Neural crest cell (in vitro differentiated cells): Measurements from ENCODE around the gene ITCH. TPM values are rescaled to one million over a fixed set of nuclear protein-coding genes. Genes with fewer than 3 reads are reported as not detected.

ENCODE experiments used
- DNase-seq: peaks from one replicate; pipeline ENCODE4 v3.0.0; 2021; ENCODE audit warnings: low read depth, mixed read lengths, low spot score
- H3K27ac Mint-ChIP-seq: one replicate; pipeline ENCODE4 v1.8.0; 2021; ENCODE audit warnings: mild to moderate bottlenecking, mixed read lengths; ENCODE audit not compliant: unreplicated experiment
- H3K27me3 Mint-ChIP-seq: 2 replicates; pipeline ENCODE4 v1.8.0; 2021; ENCODE audit warnings: low read depth, mild to moderate bottlenecking, mixed read lengths
- H3K36me3 Mint-ChIP-seq: 2 replicates; pipeline ENCODE4 v1.8.0; 2021; ENCODE audit warnings: low read depth, mild to moderate bottlenecking, mixed read lengths
- H3K4me1 Mint-ChIP-seq: 2 replicates; pipeline ENCODE4 v1.8.0; 2021; ENCODE audit warnings: mixed read lengths
- H3K4me3 Mint-ChIP-seq: one replicate; pipeline ENCODE4 v1.8.0; 2021; ENCODE audit warnings: mild to moderate bottlenecking, mixed read lengths
- H3K9me3 Mint-ChIP-seq: 2 replicates; pipeline ENCODE4 v1.8.0; 2021; ENCODE audit warnings: mixed read lengths
- total RNA-seq: library from RNA; stranded (reverse); gene quantifications from 2 replicates; pipeline ENCODE4 v1.2.1, GENCODE V29; 2021
- TF ChIP-seq, protein P1 (sequence below): fragments of 200-600 bp; sonication (generic); conservative IDR thresholded peaks from 2 replicates; pipeline ENCODE4 v1.5.0; 2021; ENCODE audit warnings: antibody characterized with exemption, mild to moderate bottlenecking

ITCH gene
- total RNA-seq, 1 donor from 2014 or later, result 69.3 TPM

DNA sequence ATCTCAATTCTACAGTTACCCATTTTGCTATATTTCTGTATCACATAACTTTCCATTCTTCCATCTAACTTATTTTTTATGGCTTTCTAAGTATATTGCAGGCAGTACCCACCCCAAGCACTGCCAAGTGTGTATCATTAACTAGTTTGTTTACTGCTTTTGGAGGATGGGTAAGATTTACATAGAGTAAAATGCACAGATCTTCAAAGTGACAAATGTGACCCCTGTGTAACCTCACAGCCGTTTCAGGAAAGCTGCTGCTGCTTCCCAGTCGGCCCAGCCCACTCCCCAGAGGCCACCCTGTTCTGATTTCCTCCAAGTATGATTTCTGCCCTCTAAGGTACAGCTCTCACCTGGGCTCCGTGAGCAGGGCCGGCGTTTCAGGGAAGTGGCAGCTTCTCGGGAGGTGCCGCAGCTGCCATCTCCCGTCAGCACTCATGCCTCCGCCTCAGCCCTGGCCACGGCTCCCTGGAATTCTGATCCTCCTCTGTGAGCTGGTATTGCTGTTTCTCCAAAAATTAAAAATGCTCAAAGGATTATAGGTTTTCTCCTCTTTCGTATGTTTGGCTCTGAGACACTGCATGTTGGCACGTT is 180.5 kb downstream of the ITCH start:
- no peaks in the 10 kb centered on the region for H3K9me3 Mint-ChIP-seq
- no peak overlapping the region for H3K27ac Mint-ChIP-seq
- no peak overlapping the region for H3K4me3 Mint-ChIP-seq
- peaks cover 6% of the 10 kb centered on the region for H3K27me3 Mint-ChIP-seq
- TF ChIP-seq, protein P1, sequence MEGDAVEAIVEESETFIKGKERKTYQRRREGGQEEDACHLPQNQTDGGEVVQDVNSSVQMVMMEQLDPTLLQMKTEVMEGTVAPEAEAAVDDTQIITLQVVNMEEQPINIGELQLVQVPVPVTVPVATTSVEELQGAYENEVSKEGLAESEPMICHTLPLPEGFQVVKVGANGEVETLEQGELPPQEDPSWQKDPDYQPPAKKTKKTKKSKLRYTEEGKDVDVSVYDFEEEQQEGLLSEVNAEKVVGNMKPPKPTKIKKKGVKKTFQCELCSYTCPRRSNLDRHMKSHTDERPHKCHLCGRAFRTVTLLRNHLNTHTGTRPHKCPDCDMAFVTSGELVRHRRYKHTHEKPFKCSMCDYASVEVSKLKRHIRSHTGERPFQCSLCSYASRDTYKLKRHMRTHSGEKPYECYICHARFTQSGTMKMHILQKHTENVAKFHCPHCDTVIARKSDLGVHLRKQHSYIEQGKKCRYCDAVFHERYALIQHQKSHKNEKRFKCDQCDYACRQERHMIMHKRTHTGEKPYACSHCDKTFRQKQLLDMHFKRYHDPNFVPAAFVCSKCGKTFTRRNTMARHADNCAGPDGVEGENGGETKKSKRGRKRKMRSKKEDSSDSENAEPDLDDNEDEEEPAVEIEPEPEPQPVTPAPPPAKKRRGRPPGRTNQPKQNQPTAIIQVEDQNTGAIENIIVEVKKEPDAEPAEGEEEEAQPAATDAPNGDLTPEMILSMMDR, result no peak
- peaks cover 5% of the 10 kb centered on the region for H3K4me1 Mint-ChIP-seq
- DNase-seq, result no peak
- H3K36me3 Mint-ChIP-seq, result peaks cover 12% of the 10 kb centered on the region

DNA sequence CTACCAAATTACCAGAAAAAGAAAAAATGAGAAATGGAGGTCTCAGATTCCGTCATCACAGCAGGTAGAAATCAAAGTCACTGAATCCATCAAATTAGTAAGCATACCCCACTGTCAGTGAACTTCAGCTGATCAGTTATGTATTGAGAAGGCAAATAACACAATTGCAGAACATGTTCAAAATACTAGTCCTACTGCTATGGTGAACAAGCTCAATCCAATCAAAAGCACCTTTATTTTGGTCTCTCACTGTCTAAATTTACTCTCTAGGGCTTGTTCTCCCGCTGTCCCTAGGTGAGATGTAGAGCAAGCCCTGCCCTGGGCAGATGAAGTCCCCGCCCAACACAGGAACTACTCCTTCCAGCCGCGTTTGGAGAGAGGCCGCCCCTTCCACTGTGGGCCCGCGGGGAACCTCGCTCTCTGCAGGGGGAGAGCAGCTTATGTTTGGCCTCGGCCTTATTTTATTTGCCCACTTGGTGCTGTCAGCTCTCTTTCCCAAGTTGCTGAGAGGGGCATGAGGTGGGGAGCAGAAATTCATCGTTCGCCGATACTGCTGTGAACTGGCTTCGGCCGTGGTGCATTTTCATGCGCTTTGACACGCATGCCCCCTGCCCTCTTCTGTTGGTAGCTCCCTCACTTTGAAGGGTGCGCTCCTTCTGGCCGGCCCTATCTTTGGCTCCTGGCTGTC is 181.2 kb downstream of the ITCH start:
- no peaks in the 10 kb centered on the region for H3K9me3 Mint-ChIP-seq
- TF ChIP-seq, protein P1, result no peak
- H3K36me3 Mint-ChIP-seq, result peaks cover 8% of the 10 kb centered on the region
- no peak for DNase-seq
- peak overlapping the region; percentile 3 for H3K4me3 Mint-ChIP-seq
- H3K27ac Mint-ChIP-seq, result no peak overlapping the region
- H3K4me1 Mint-ChIP-seq, result peaks cover 5% of the 10 kb centered on the region
- H3K27me3 Mint-ChIP-seq, result peaks cover 6% of the 10 kb centered on the region

DNA sequence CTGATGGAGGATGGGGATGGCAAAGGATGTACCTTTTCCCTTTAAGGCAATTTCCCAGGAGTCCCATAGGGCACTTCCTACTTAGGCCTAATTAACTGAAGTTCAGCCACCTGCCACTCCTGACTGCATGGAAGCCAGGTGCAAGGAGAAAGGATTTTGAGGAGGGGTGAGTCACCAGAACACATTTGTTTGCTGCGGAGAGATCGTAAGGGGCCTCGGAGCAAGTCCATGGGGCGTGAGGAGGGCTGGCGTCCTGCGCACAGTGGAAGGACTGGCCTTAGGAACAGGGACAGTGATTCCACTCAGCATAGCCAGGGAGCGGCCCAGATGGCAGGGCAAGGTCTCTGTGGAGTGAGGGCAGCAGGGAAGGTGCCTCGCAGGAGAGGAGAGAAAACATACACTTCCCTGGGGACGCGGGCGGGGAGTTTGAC is 183.7 kb downstream of the ITCH start:
- no peak for DNase-seq
- Mint-ChIP-seq H3K4me3 (no peak overlapping the region), H3K27ac (peak overlapping the region; percentile 72)

DNA sequence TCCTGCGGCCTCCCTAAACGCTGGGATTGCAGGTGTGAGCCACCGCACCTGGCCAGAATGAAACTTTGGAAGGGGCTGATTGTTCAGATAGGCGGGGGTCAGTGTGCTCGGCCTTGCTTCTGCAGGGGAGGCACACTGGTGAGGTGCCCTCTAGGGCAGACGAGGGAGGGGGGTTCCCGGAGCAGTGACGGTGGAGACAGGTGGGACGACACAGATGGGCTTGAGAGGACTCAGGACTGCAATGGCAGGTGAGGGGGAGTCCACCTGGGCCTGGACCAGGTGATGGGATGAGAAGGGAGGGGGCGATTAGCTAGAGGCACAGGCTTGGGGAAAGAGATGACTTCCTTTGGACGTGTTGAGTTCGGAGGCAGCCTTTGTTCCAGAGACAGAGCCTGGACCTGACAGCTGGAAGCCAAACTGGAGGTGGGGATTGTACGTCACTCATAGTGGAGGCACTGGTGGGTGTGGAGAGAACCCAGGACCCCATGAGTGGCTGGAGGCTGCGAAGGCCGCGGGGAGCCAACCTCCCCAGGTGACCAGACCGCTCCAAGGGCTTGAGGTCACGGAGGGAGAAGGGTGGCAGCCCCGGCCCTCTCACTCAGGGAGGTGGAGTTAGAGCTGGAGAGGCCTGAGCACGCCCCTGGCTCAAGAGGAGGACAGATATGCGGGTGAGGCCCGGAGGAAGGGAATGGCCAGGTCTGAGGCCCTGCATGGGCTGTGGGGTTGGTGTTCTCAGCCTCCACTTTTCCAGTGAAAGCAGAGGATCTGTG is 185.0 kb downstream of the ITCH start:
- peak overlapping the region; percentile 4 for H3K27ac Mint-ChIP-seq
- H3K4me3 Mint-ChIP-seq, result no peak overlapping the region
- H3K9me3 Mint-ChIP-seq, result no peaks in the 10 kb centered on the region
- peaks cover 5% of the 10 kb centered on the region for H3K4me1 Mint-ChIP-seq
- TF ChIP-seq, protein P1, result no peak
- peaks cover 6% of the 10 kb centered on the region for H3K27me3 Mint-ChIP-seq
- no peaks in the 10 kb centered on the region for H3K36me3 Mint-ChIP-seq
- DNase-seq, result no peak

More for the DNA sequence above, 183.7 kb downstream of the ITCH start:
- Mint-ChIP-seq H3K4me1 (peaks cover 5% of the 10 kb centered on the region), H3K9me3 (no peaks in the 10 kb centered on the region), H3K27me3 (peaks cover 6% of the 10 kb centered on the region), H3K36me3 (no peaks in the 10 kb centered on the region)
- TF ChIP-seq, protein P1, result no peak

DNA sequence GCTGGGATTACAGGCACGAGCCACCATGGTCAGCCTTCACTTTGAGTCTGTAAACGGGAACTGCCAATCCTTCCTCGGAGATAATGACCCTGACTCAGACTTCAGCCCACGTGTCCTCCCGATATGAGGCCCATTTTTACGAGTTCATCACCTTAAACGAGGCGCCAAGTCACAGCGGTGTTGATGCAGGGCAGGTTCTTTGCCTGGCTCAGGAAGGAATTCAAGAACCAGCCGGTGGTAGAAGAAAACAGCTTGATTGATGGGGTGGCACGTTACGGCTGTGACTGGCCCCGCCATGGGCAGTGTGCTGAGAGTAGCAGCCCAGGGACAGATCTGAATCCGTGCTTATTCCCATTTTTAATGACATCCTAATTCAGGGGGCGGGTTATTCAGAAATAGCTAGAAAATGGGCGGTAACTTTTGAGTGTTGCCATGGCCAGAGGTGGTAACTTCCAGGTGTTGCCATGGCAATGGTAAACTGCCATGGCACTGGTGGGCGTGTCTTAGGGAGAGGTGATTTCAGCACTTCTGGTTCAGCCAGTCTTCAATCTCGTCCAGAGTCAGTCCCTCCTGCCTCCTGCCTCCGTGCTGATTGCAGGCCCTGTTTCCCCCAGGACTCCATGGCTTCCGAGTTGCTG is 186.3 kb downstream of the ITCH start:
- no peaks in the 10 kb centered on the region for H3K9me3 Mint-ChIP-seq
- TF ChIP-seq, protein P1, result no peak
- H3K36me3 Mint-ChIP-seq, result no peaks in the 10 kb centered on the region
- H3K27me3 Mint-ChIP-seq, result peaks cover 6% of the 10 kb centered on the region
- no peak for DNase-seq
- H3K27ac Mint-ChIP-seq, result peak overlapping the region; percentile 73
- H3K4me3 Mint-ChIP-seq, result no peak overlapping the region
- H3K4me1 Mint-ChIP-seq, result no peaks in the 10 kb centered on the region
